GM19452 (cell line): Measurements from ENCODE around the gene INSR.
"Not testable (repeated sequence)": the region's sequence is repeated elsewhere in the genome, so short reads cannot be mapped to it uniquely, and the experiment has no call there.

ENCODE experiments used
- ATAC-seq: cut with Tn5 transposase; IDR thresholded peaks from one replicate; pipeline ENCODE4 v1.9.1; 2021; ENCODE audit not compliant: unreplicated experiment

The INSR gene

GRCh38 chr19:7293762-7294557 lies at the start of gene INSR:
INSR (minus strand) TSS chr19:7294414; CDS start chr19:7293891, 523 bp downstream.
- peak; percentile 54 for ATAC-seq

GRCh38 chr19:7342143-7342542 lies 47.9 kb upstream of the INSR start:
- ATAC-seq: no peak

GRCh38 chr19:7340959-7341837 lies 47.0 kb upstream of the INSR start:
- no peak for ATAC-seq

- ATAC-seq: peak; percentile 74
These were observed 43.4 kb upstream of the INSR start for GRCh38 chr19:7337380-7338194.

DNA sequence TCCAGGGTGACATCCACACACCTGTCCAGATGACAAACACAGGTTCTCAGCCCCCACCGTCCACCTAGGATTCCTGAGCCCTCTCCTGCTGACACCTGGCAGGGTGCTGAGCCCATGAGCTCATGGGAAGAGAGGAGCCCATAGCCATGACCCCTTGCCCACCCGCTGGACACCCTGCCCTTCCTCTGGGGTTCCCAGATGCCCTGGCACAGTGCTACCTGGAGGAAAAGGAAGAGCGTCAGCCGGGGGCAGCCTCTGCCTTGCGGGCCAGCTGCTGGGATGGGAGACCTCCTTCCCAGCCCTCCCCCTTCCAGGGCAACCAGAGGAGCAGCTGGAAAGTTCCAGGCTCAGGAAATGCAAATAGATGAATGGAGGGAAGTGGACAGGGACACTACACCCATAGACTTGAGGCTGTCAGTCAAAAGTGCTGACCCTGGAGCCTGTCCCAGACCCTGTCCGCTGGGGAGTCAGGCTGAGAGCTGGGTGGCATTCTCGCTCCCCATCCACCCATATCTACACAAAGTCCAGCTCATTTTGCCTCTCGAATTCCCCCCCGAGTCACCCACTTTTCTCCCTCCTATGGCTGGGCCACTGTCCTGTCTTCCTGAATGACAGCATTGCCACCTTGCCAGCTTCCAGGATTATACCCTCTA lies 42.2 kb upstream of the INSR start:
- ATAC-seq: no peak

DNA sequence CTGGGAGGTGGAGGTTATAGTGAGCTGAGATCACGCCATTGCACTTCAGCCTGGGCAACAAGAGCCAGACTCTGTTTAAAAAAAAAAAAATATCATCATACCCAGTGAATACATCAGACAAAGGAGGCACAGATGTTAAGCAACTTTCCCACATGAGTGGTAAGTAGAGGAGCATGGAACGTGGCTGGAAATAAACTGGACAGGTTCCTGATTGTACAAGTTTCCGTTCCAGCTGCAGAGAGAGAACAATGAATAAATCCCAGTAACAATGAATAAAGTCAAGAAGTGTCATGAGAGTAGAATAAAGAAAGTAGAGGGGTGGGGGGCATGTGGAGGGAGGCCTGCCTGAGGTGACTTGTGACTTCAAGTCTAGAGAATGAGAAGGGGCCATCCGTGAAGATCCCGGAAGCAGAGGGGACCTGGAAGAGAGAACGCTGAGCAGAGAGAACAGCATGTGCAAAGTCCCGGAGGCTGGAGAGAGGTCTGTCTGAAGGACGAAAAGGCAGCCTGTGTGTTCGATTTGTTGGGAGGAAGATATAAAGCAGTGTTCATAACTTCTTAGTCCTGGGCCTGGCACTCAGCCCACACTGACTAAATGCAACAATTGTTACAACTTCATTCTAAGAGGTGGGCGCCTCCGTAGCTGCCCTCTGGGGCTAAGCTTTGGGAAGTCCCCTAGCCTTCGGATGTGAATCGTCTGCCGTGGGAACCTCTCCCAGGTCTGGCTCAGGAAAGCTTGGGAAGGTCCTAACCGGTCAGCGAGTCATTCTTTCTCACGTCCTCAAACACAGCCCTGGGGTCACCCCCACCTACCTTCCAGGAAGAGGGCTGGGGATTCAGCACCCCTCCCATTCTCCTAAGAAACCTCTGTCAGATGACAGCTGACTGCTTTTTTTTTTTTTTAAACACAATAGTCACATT lies 39.2 kb upstream of the INSR start:
- ATAC-seq: no peak

GRCh38 chr19:7331446-7331845 lies 37.2 kb upstream of the INSR start:
- no peak for ATAC-seq

GRCh38 chr19:7328647-7329046 lies 34.4 kb upstream of the INSR start:
- ATAC-seq: no peak

DNA sequence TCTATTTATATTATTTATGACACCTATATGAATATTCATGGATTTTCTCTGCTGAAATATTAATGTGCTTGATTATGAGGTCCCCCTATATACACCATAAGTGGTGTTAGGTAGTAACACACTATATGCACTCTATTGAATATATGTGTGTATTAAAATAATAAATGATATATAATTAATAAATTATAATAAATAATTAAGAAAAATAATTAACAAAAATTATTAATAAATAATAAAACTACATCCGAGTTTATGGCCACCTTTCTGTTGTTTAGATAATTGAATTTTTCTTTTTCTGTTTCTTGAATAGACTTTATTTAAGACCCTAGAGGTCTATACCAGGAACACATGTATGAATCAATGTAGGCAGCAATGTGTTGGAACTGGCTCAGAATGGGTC lies 33.6 kb upstream of the INSR start:
- no peak for ATAC-seq

GRCh38 chr19:7326105-7326877 lies 32.1 kb upstream of the INSR start:
- no peak for ATAC-seq

DNA sequence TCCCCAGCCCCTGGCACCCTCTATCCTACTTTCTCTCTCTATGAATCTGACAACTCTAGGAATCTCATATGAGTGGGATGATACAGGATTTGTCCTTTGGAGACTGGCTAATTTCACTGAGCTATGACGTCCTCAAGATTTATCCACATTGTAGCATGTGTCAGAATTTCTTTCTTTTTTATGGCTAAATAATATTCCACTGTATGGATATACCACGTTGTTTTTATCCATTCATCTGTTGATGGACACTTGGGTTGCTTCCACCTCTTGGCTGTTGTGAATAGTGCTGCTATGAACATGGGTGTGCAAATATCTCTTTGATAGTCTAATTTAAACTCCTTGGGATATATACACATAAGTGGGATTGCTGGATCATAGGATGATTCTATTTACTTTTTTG lies 24.0 kb upstream of the INSR start:
- ATAC-seq: no peak

- no peak for ATAC-seq
These were observed 18.6 kb upstream of the INSR start for GRCh38 chr19:7312816-7313215.

- ATAC-seq: no peak
These were observed 17.7 kb upstream of the INSR start for GRCh38 chr19:7311911-7312310.

DNA sequence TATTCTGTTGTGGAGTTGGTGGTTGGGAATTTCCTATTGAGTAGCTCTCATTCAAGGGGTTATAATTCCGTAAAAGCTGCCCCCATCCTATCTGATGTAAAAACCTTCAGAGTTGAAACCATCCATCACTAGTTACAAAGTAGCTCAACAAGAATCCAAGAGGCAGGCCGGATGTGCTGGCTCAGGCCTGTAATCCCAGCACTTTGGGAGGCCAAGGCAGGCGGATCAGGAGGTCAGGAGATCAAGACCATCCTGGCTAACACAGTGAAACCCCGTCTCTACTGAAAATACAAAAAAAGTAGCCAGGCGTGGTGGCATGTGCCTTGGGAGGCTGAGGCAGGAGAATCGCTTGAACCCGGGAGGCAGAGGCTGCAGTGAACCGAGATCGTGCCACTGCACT lies 14.1 kb upstream of the INSR start:
- not testable (repeated sequence) for ATAC-seq

DNA sequence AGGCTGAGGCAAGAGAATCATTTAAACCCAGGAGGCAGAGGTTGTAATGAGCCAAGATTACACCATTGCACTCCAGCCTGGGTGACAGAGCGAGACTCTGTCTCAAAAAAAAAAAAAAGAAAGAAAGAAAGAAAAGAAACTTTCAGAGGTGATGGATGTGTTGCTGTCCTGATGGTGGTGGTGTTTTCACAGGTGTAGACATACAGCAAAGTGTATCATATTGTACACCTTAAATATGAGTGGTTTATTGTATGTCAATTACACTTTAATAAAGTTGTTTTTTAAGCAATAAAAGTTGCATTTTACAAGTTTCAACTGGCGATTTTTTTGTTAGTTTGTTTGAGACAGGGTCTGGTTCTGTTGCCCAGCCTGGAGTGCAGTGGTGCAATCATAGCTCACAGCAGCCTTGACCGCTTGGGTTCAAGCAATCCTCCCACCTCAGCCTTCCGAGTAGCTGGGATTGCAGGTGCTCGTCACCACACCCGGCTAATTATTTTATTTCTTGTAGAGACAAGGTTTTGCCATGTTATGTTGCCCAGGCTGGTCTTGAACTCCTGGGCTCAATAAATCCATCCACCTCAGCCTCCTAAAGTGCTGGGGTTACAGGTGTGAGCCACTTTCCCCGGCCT lies 13.5 kb upstream of the INSR start:
- no peak for ATAC-seq

DNA sequence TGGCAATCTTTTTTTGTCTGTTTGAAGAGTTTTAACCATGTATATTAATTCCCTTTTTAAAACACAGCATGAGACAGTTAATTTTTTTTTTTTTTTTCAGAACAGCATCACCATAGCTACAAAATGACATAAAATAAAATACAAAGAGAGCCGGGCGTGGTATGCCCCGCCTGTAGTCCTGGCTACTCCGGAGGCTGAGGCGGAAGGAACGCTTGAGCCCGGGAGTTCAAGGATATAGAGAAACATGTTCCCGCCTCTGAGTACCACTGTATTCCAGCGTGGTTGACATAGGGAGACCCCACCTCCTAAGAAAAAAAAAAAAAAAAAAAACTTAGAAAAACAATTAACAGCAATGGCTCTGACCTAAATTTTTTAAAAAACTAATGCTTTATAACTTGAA lies 10.0 kb upstream of the INSR start:
- ATAC-seq: no peak

DNA sequence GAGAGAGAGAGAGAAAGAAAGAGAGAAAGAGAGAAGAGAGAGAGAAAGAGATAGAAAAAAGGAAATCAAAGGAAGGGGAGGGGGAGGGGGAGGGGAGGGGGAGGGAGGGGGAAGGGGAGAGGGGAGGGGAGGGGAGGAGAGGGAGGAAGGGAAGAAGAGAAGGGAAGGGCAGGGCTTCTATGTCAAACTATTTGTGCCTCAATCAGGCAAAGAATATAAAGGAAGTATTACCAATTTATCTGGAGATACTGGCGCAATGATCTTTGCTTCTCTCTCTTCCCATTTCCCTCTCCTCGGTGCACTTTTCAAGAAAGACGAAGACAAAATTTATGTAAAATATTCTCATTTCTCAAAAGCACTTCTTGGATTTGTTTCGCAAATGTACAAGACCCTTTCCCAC lies 9.3 kb upstream of the INSR start:
- ATAC-seq: no peak

- ATAC-seq: no peak
These were observed 7.3 kb upstream of the INSR start for GRCh38 chr19:7301525-7301924.

- ATAC-seq: no peak
These were observed 3.5 kb upstream of the INSR start for GRCh38 chr19:7297742-7298141.
